ENCODE results near the gene APP.

- TF ChIP-seq CTCF (IDR thresholded peaks at IDR 0.05; ENCODE audit: insufficient read depth, low read length) (no peak), POLR2AphosphoS5 (IDR thresholded peaks at IDR 0.05; ENCODE audit: low read depth) (no peak)
Observed at GRCh38 chr21:26127073-26127814, 43.3 kb downstream of the APP start.
